GM18526 (cell line): ENCODE results near the gene ADGRG3.

Experiments used
- POLR2A ChIP-seq: IDR thresholded peaks from 3 replicates; pipeline ENCODE4 v1.6.1; 2011; ENCODE audit not compliant: insufficient read length; ENCODE audit errors: extremely low read depth

ADGRG3 gene

GRCh38 chr16:57637965-57638364 is 30.1 kb upstream of the ADGRG3 start:
- TF ChIP-seq POLR2A, result no peak

GRCh38 chr16:57638381-57638780 is 29.7 kb upstream of the ADGRG3 start:
- TF ChIP-seq POLR2A, result no peak

- no peak for TF ChIP-seq POLR2A
These were observed 28.8 kb upstream of the ADGRG3 start for GRCh38 chr16:57639172-57639887.

GRCh38 chr16:57640185-57640584 is 27.9 kb upstream of the ADGRG3 start:
- TF ChIP-seq POLR2A, result no peak

GRCh38 chr16:57640612-57641011 is 27.5 kb upstream of the ADGRG3 start:
- no peak for TF ChIP-seq POLR2A

GRCh38 chr16:57642160-57643135 is 25.7 kb upstream of the ADGRG3 start:
- no peak for TF ChIP-seq POLR2A

- TF ChIP-seq POLR2A, result no peak
These were observed 24.8 kb upstream of the ADGRG3 start for GRCh38 chr16:57643147-57643874.

- TF ChIP-seq POLR2A, result no peak
These were observed 24.2 kb upstream of the ADGRG3 start for GRCh38 chr16:57643910-57644309.

GRCh38 chr16:57644383-57645014 is 23.6 kb upstream of the ADGRG3 start:
- TF ChIP-seq POLR2A, result no peak

- no peak for TF ChIP-seq POLR2A
These were observed 22.9 kb upstream of the ADGRG3 start for GRCh38 chr16:57645169-57645568.

GRCh38 chr16:57645691-57646387 is 22.3 kb upstream of the ADGRG3 start:
- no peak for TF ChIP-seq POLR2A

- TF ChIP-seq POLR2A, result no peak
These were observed 21.6 kb upstream of the ADGRG3 start for GRCh38 chr16:57646388-57647039.

GRCh38 chr16:57647136-57647875 is 20.8 kb upstream of the ADGRG3 start:
- no peak for TF ChIP-seq POLR2A
